K562 (cell line): Measurements from ENCODE around the gene CLCN4. TPM values are rescaled to one million over a fixed set of nuclear protein-coding genes. Genes with fewer than 3 reads are reported as not detected.

ENCODE experiments used
- CGGBP1 ChIP-seq: fragments of 250-450 bp; sonication (Bioruptor Pico); IDR thresholded peaks from 2 replicates; pipeline ENCODE4 v1.9.0; 2021; ENCODE audit warnings: mild to moderate bottlenecking
- CHCHD3 ChIP-seq: fragments of 250-450 bp; sonication (Bioruptor Pico); IDR thresholded peaks from 2 replicates; pipeline ENCODE4 v2.1.2; 2022; ENCODE audit warnings: mild to moderate bottlenecking
- DACH1 ChIP-seq: fragments of 450-650 bp; IDR thresholded peaks from 2 replicates; pipeline ENCODE4 v1.6.1; 2018; ENCODE audit not compliant: partially characterized antibody
- ELK3 ChIP-seq: fragments of 450-650 bp; formaldehyde crosslinking; IDR thresholded peaks from 2 replicates; pipeline ENCODE4 v1.4.0; 2020; ENCODE audit warnings: mild to moderate bottlenecking
- ETS2 ChIP-seq: IDR thresholded peaks from 2 replicates; pipeline ENCODE4 v1.6.1; 2016; ENCODE audit warnings: borderline replicate concordance, missing genetic modification characterization, mild to moderate bottlenecking, moderate library complexity, missing compliant biosample characterization; ENCODE audit not compliant: poor library complexity, severe bottlenecking
- KAT8 ChIP-seq: fragments of 450-650 bp; IDR thresholded peaks from 2 replicates; pipeline ENCODE4 v1.6.1; 2016; ENCODE audit warnings: low read depth, mild to moderate bottlenecking
- KDM2B ChIP-seq: fragments of 250-450 bp; sonication (Bioruptor Pico); IDR thresholded peaks from 2 replicates; pipeline ENCODE4 v1.8.0; 2021; ENCODE audit warnings: mild to moderate bottlenecking, moderate library complexity
- MBD2 ChIP-seq: sonication (generic); IDR thresholded peaks from 2 replicates; pipeline ENCODE4 v1.6.1; 2016; ENCODE audit warnings: low read depth, borderline replicate concordance
- MLLT1 ChIP-seq, 2 experiments: fragments of 450-650 bp; IDR thresholded peaks; 2 replicates each; pipeline ENCODE4 v1.6.1; 2016
- RAD21 ChIP-seq, 2 experiments: fragments of 250-450 bp in 1 of 2; fragments of 450-650 bp in 1 of 2; sonication (Bioruptor Pico) in 1 of 2; formaldehyde crosslinking in 1 of 2; IDR thresholded peaks in 1 of 2; conservative IDR thresholded peaks in 1 of 2; 2 replicates each; pipeline versions ENCODE4 v1.4.0 to v1.8.0; 2020 to 2022; ENCODE audit warnings: mild to moderate bottlenecking in 2 of 2, moderate library complexity in 1 of 2
- SAP30 ChIP-seq: fragments of 200-600 bp; sonication (generic); IDR thresholded peaks from 2 replicates; pipeline ENCODE4 v1.6.1; 2012; ENCODE audit warnings: borderline replicate concordance, low read depth, mild to moderate bottlenecking, moderate library complexity, low read length, control low read depth, inconsistent platforms; ENCODE audit not compliant: insufficient read depth, poor library complexity, severe bottlenecking
- SIX5 ChIP-seq, 2 experiments: IDR thresholded peaks; 2 replicates each; pipeline ENCODE4 v1.6.1; 2011; ENCODE audit warnings: low read length in 2 of 2, borderline replicate concordance in 1 of 2, low read depth in 1 of 2, mild to moderate bottlenecking in 1 of 2, moderate library complexity in 1 of 2; ENCODE audit not compliant: insufficient read depth in 1 of 2
- SRF ChIP-seq, 2 experiments: fragments of 250-450, 450-650 bp in 1 of 2; sonication (Bioruptor Pico) in 1 of 2; sonication (generic) in 1 of 2; formaldehyde crosslinking; IDR thresholded peaks; 2 replicates each; pipeline versions ENCODE4 v1.5.0 to v1.5.1; 2020 to 2022; ENCODE audit warnings: mild to moderate bottlenecking in 1 of 2, missing genetic modification reagents in 1 of 2
- THRAP3 ChIP-seq: fragments of 450-650 bp; IDR thresholded peaks from 2 replicates; pipeline ENCODE4 v1.6.1; 2016; ENCODE audit warnings: mild to moderate bottlenecking, inconsistent platforms, borderline replicate concordance
- ZNF318 ChIP-seq, 2 experiments: fragments of 450-650 bp; IDR thresholded peaks; 2 replicates each; pipeline ENCODE4 v1.6.1; 2016; ENCODE audit warnings: mild to moderate bottlenecking in 2 of 2, borderline replicate concordance in 1 of 2, low read depth in 1 of 2, moderate library complexity in 1 of 2
- polyA plus RNA-seq, 8 experiments: library from polyadenylated mRNA; depleted of rRNA in 4 of 8; stranded (reverse) in 5 of 8; unstranded in 3 of 8; fragments of >200 nt; fragmentation: Nextera tagmentation in 2 of 8; fragmentation: Illumina TruSeq in 1 of 8; extraction: Ambion mirVana in 2 of 8; extraction: Trizol in 1 of 8; gene quantifications; 2 replicates each; pipeline versions ENCODE4 v1.2.1 to v1.2.3, GENCODE V29; 2011 to 2014; ENCODE audit warnings: inconsistent platforms in 1 of 8, missing spikeins in 1 of 8
- total RNA-seq, 7 experiments: library from RNA; depleted of rRNA in 6 of 7; stranded (reverse); fragments of >200 nt in 6 of 7; fragmentation: Illumina TruSeq in 2 of 7; extraction: Trizol in 2 of 7; gene quantifications; 2 replicates each; pipeline versions ENCODE4 v1.2.1 to v1.2.3, GENCODE V29; 2011 to 2021; ENCODE audit warnings: low replicate concordance in 1 of 7

The CLCN4 gene
- total and polyA plus RNA-seq, 9 of the 15 experiments (the other 6 are each of a cell fraction or from before 2014, with no cell fraction given) = 0.03 to 0.24 (median 0.10) TPM; not detected in 1

- TF ChIP-seq ZNF318 (IDR thresholded peaks at IDR 0.05; ENCODE audit: borderline replicate concordance in 1 of 2, low read depth in 1 of 2) (no peak), CHCHD3 (CRISPR knock-in tag) (no peak), KDM2B (CRISPR knock-in tag) (no peak), CGGBP1 (CRISPR knock-in tag) (no peak), SIX5 (IDR thresholded peaks at IDR 0.05; ENCODE audit: borderline replicate concordance in 1 of 2, insufficient read depth in 1 of 2, low read depth in 1 of 2, low read length in 2 of 2) (no peak), SRF (CRISPR knock-in tag; IDR thresholded peaks at IDR 0.05) (no peak), MLLT1 (IDR thresholded peaks at IDR 0.05) (peak; percentile 35 to 100; a peak in 3 of 4 replicates), MBD2 (no peak), DACH1 (no peak), KAT8 (no peak), SAP30 (no peak), RAD21 (CRISPR knock-in tag; conservative IDR thresholded peaks at IDR 0.05 in 1 of 2, IDR thresholded peaks at IDR 0.05 in 1 of 2) (peak; percentile 100), ELK3 (CRISPR knock-in tag) (no peak), THRAP3 (peak; percentile 89; the same call in 1 of the 2 replicates), ETS2 (tag) (no peak)
Observed at GRCh38 chrX:10119399-10119990, 37.3 kb upstream of the CLCN4 start (continued).
